PFSK-1 (cell line): ENCODE data around the gene NSRP1.

Experiments
- POLR2AphosphoS5 ChIP-seq: IDR thresholded peaks from 2 replicates; pipeline ENCODE4 v1.6.1; 2012; ENCODE audit warnings: low read depth, mild to moderate bottlenecking, control low read depth, low read length, moderate library complexity
- TF ChIP-seq, protein P1 (sequence below), 2 experiments: IDR thresholded peaks; 2 replicates each; pipeline versions ENCODE4 v1.6.1 to v1.8.0; 2011 to 2012; ENCODE audit warnings: low read depth in 2 of 2, low read length in 2 of 2, control low read depth in 1 of 2, inconsistent platforms in 1 of 2, mild to moderate bottlenecking in 1 of 2, moderate library complexity in 1 of 2; ENCODE audit not compliant: insufficient read depth in 1 of 2

DNA sequence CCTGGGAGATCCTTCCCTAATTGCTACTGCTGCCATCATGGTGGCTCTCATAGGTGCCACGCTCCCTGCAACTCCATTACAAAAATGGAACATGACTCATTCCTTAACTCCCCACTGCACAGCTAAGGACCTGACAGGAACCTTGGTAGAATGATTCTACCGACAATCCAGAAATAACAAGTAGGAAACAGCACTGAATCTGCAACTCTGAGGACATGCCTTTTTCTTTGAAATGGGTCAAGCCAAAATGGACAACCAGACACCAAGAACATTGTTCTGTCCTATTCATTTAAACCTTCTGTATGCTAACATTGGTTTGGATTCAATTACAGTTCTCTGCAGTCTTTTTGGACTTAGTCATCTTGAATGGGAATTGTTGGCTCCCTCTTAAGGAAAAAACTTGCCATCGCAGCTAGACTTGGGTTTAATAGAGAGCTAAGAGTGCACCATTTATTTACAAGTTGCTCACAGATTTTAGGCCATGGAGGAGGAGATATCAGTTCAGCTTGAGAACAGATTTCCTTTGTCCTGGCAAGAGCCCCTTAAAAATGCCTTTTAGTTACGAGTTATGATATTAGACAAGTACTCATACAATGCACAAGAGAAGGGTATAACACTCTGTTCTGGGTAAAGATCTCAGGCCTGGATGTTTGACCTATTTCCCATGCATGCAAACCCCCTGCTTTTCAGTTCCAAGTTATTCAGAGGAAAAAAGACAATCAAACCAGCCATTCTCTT lies 20.9 kb upstream of the NSRP1 start:
- no peak for TF ChIP-seq POLR2AphosphoS5
- TF ChIP-seq, protein P1, sequence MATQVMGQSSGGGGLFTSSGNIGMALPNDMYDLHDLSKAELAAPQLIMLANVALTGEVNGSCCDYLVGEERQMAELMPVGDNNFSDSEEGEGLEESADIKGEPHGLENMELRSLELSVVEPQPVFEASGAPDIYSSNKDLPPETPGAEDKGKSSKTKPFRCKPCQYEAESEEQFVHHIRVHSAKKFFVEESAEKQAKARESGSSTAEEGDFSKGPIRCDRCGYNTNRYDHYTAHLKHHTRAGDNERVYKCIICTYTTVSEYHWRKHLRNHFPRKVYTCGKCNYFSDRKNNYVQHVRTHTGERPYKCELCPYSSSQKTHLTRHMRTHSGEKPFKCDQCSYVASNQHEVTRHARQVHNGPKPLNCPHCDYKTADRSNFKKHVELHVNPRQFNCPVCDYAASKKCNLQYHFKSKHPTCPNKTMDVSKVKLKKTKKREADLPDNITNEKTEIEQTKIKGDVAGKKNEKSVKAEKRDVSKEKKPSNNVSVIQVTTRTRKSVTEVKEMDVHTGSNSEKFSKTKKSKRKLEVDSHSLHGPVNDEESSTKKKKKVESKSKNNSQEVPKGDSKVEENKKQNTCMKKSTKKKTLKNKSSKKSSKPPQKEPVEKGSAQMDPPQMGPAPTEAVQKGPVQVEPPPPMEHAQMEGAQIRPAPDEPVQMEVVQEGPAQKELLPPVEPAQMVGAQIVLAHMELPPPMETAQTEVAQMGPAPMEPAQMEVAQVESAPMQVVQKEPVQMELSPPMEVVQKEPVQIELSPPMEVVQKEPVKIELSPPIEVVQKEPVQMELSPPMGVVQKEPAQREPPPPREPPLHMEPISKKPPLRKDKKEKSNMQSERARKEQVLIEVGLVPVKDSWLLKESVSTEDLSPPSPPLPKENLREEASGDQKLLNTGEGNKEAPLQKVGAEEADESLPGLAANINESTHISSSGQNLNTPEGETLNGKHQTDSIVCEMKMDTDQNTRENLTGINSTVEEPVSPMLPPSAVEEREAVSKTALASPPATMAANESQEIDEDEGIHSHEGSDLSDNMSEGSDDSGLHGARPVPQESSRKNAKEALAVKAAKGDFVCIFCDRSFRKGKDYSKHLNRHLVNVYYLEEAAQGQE (IDR thresholded peaks at IDR 0.05; ENCODE audit: insufficient read depth in 1 of 2, low read depth in 2 of 2, low read length in 2 of 2) = no peak
